ENCODE results near the gene VWA2.

DNA sequence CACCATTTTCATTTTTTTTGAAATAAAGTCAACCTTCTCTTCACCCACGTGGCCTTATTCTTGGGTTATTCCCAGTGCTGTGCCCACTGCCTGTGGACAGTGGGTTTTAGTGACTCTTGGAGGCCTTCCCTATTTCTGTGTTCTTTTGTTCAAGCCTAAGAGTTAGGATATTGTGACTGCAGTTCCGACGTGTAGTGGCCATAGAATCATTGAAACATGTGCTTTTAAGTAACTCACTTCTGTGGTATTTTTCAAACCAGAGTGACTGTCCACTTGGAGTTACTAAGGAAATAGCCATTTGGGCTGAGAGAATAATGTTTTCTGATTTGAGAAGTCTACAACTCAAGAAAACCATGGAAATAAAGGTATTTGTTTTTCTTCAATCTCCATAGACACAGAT, 36.2 kb upstream of the VWA2 start:
- TF ChIP-seq, protein P1, sequence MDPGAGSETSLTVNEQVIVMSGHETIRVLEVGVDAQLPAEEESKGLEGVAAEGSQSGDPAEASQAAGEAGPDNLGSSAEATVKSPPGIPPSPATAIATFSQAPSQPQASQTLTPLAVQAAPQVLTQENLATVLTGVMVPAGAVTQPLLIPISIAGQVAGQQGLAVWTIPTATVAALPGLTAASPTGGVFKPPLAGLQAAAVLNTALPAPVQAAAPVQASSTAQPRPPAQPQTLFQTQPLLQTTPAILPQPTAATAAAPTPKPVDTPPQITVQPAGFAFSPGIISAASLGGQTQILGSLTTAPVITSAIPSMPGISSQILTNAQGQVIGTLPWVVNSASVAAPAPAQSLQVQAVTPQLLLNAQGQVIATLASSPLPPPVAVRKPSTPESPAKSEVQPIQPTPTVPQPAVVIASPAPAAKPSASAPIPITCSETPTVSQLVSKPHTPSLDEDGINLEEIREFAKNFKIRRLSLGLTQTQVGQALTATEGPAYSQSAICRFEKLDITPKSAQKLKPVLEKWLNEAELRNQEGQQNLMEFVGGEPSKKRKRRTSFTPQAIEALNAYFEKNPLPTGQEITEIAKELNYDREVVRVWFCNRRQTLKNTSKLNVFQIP (CRISPR knock-in tag; IDR thresholded peaks at IDR 0.05; ENCODE audit: borderline replicate concordance, low read depth), result no peak
- TF ChIP-seq ARNTL (CRISPR knock-in tag; IDR thresholded peaks at IDR 0.05; ENCODE audit: borderline replicate concordance, low read depth) (no peak), ESRRG (CRISPR knock-in tag; IDR thresholded peaks at IDR 0.05) (no peak), PATZ1 (CRISPR knock-in tag; IDR thresholded peaks at IDR 0.05; ENCODE audit: borderline replicate concordance) (no peak), GLIS3 (CRISPR knock-in tag; IDR thresholded peaks at IDR 0.05) (no peak), ISL1 (CRISPR knock-in tag; IDR thresholded peaks at IDR 0.05) (no peak), BACH2 (CRISPR knock-in tag; IDR thresholded peaks at IDR 0.05; ENCODE audit: borderline replicate concordance) (no peak), CSDC2 (CRISPR knock-in tag; IDR thresholded peaks at IDR 0.05) (no peak), RARB (CRISPR knock-in tag; IDR thresholded peaks at IDR 0.05) (no peak), ZFP30 (CRISPR knock-in tag; IDR thresholded peaks at IDR 0.05) (no peak), PPARA (CRISPR knock-in tag; IDR thresholded peaks at IDR 0.05; ENCODE audit: borderline replicate concordance) (no peak)
- TF ChIP-seq, protein P2, sequence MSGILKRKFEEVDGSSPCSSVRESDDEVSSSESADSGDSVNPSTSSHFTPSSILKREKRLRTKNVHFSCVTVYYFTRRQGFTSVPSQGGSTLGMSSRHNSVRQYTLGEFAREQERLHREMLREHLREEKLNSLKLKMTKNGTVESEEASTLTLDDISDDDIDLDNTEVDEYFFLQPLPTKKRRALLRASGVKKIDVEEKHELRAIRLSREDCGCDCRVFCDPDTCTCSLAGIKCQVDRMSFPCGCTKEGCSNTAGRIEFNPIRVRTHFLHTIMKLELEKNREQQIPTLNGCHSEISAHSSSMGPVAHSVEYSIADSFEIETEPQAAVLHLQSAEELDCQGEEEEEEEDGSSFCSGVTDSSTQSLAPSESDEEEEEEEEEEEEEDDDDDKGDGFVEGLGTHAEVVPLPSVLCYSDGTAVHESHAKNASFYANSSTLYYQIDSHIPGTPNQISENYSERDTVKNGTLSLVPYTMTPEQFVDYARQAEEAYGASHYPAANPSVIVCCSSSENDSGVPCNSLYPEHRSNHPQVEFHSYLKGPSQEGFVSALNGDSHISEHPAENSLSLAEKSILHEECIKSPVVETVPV (CRISPR knock-in tag; IDR thresholded peaks at IDR 0.05), result no peak
- TF ChIP-seq, protein P3, sequence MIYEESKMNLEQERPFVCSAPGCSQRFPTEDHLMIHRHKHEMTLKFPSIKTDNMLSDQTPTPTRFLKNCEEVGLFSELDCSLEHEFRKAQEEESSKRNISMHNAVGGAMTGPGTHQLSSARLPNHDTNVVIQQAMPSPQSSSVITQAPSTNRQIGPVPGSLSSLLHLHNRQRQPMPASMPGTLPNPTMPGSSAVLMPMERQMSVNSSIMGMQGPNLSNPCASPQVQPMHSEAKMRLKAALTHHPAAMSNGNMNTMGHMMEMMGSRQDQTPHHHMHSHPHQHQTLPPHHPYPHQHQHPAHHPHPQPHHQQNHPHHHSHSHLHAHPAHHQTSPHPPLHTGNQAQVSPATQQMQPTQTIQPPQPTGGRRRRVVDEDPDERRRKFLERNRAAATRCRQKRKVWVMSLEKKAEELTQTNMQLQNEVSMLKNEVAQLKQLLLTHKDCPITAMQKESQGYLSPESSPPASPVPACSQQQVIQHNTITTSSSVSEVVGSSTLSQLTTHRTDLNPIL (CRISPR knock-in tag; IDR thresholded peaks at IDR 0.05; ENCODE audit: low read depth), result no peak

Data from SK-N-SH treated with all-trans-retinoic acid at 6 μM for 48 hours (cell line).